Measurements from ENCODE around the gene SLC10A7.

GRCh38 chr4:146450524-146450923 lies 71.2 kb downstream of the SLC10A7 start:
- no peak for TF ChIP-seq CTCF (IDR thresholded peaks at IDR 0.05; ENCODE audit: low read depth, low read length, poor library complexity, severe bottlenecking)
- no peak for TF ChIP-seq EZH2phosphoT487 (IDR thresholded peaks at IDR 0.05; ENCODE audit: borderline replicate concordance, low read length)

Data from DOHH2 (cell line).